Activated naive CD8-positive, alpha-beta T cell treated with anti-CD3 and anti-CD28 coated beads, Interleukin-2, amount 10 ng/mL, durations not matched to agents 7 days and 5 days (primary cell): Measurements from ENCODE around the gene PFKFB3. TPM values are rescaled to one million over a fixed set of nuclear protein-coding genes. Genes with fewer than 3 reads are reported as not detected.
"Not testable (repeated sequence)": the region's sequence is repeated elsewhere in the genome, so short reads cannot be mapped to it uniquely, and the experiment has no call there.

Experiments
- ATAC-seq: fragments of 150-1000 bp; cut with Tn5 transposase; one replicate; pipeline ENCODE4 v1.10.0; 2021; ENCODE audit warnings: low read depth, moderate library complexity
- POLR2A ChIA-PET: fragments of 350-600 bp; sonication (Branson Sonifier 250); formaldehyde crosslinking; loops from one replicate; lab custom pipeline; 2021; ENCODE audit warnings: antibody characterized with exemption; lab: Charles Lee
- DNase-seq: peaks from one replicate; pipeline ENCODE4 v3.0.0; 2021
- H3K27ac Mint-ChIP-seq: one replicate; pipeline ENCODE4 v1.8.0; 2022; ENCODE audit warnings: mild to moderate bottlenecking, mixed read lengths
- H3K27me3 Mint-ChIP-seq: one replicate; pipeline ENCODE4 v1.8.0; 2022; ENCODE audit warnings: mild to moderate bottlenecking, moderate library complexity, mixed read lengths
- H3K36me3 Mint-ChIP-seq: one replicate; pipeline ENCODE4 v1.8.0; 2021; ENCODE audit warnings: mild to moderate bottlenecking, mixed read lengths
- H3K4me1 Mint-ChIP-seq: one replicate; pipeline ENCODE4 v1.8.0; 2021; ENCODE audit warnings: mixed read lengths
- H3K4me3 Mint-ChIP-seq: one replicate; pipeline ENCODE4 v1.8.0; 2022; ENCODE audit warnings: mild to moderate bottlenecking, moderate library complexity, mixed read lengths
- H3K9me3 Mint-ChIP-seq: one replicate; pipeline ENCODE4 v1.8.0; 2021; ENCODE audit warnings: mixed read lengths
- total RNA-seq, 2 experiments: library from RNA; stranded (reverse); gene quantifications; one replicate each; pipeline ENCODE4 v1.2.3, GENCODE V29; 2021

The PFKFB3 gene
- total RNA-seq, 2 experiments from 2014 or later: 75.1 to 77.2 TPM

- peaks cover 32% of the 10 kb centered on the region for H3K4me1 Mint-ChIP-seq
- DNase-seq (no peak), ATAC-seq (no peak)
- H3K27ac Mint-ChIP-seq: peak overlapping the region; percentile 26
- H3K36me3 Mint-ChIP-seq: peaks cover 8% of the 10 kb centered on the region
- H3K27me3 Mint-ChIP-seq: no peaks in the 10 kb centered on the region
- no peaks in the 10 kb centered on the region for H3K9me3 Mint-ChIP-seq
- H3K4me3 Mint-ChIP-seq: no peak overlapping the region
- POLR2A ChIA-PET: interaction anchor here (0.6 to 1.2 kb wide), 3 partner anchors 36 to 309 kb away, joined by 3 to 7 read pairs (median 4); no protein-coding TSS in a partner anchor
Measured at GRCh38 chr10:6199131-6199733, 3.5 kb upstream of the PFKFB3 start.

GRCh38 chr10:6200440-6200733 lies 2.3 kb upstream of the PFKFB3 start:
- POLR2A ChIA-PET: interaction anchor here (2.0 to 3.4 kb wide), 3 partner anchors 28 to 210 kb away, joined by 7 to 32 read pairs (median 16); no protein-coding TSS in a partner anchor
- H3K9me3 Mint-ChIP-seq: no peaks in the 10 kb centered on the region
- peak overlapping the region; percentile 87 for H3K4me3 Mint-ChIP-seq
- H3K4me1 Mint-ChIP-seq: peaks cover 37% of the 10 kb centered on the region
- H3K36me3 Mint-ChIP-seq: peaks cover 17% of the 10 kb centered on the region
- no peak for ATAC-seq
- H3K27me3 Mint-ChIP-seq: no peaks in the 10 kb centered on the region
- DNase-seq: no peak
- peak overlapping the region; percentile 86 for H3K27ac Mint-ChIP-seq

DNA sequence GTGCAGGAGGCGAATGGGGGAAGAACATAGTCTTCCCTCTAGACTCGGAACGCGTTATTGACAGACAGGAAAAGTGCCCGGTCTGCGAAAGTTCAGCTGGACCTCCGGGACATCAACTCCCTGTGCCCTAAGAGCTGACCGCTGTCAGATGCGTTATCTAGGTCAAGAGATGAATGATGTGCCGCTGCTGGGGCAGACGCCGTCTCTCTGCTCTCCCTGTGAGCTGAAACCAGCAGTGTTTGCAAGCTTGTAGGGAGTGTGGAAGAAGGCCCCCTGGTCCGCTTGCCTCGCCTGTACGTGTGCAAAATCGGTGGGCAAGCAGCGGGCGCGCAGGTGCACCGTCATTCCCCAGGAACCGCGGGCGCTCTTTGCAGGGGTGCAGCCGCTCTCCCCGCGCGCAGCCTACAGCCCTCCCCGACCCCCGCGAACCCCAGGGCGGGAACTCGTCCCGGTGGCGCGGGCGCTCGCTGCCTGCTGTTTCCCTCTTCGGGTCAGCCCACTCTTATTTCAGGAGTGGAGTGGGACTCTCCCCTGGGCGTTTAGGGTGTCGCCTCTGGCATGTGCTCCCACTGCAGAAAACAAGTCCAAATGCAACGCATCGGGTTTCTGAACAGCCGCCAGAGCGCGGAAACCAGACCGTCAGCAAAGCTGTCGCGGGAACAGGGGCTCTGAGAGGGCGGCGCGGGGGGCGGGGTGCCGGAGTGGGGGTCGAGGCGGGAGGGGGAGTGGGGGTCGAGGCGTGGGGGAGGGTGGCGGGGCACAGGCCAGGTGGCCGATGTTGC lies 1.8 kb upstream of the PFKFB3 start:
- POLR2A ChIA-PET: interaction anchor here (0.5 to 3.4 kb wide), 10 partner anchors 28 to 380 kb away, joined by 3 to 38 read pairs (median 6); no protein-coding TSS in a partner anchor
- H3K4me3 Mint-ChIP-seq: peak overlapping the region; percentile 87
- ATAC-seq (peak; percentile 1), DNase-seq (peak; percentile 75)
- H3K9me3 Mint-ChIP-seq: no peaks in the 10 kb centered on the region
- H3K4me1 Mint-ChIP-seq: peaks cover 34% of the 10 kb centered on the region
- H3K36me3 Mint-ChIP-seq: peaks cover 17% of the 10 kb centered on the region
- no peaks in the 10 kb centered on the region for H3K27me3 Mint-ChIP-seq
- H3K27ac Mint-ChIP-seq: peak overlapping the region; percentile 86

DNA sequence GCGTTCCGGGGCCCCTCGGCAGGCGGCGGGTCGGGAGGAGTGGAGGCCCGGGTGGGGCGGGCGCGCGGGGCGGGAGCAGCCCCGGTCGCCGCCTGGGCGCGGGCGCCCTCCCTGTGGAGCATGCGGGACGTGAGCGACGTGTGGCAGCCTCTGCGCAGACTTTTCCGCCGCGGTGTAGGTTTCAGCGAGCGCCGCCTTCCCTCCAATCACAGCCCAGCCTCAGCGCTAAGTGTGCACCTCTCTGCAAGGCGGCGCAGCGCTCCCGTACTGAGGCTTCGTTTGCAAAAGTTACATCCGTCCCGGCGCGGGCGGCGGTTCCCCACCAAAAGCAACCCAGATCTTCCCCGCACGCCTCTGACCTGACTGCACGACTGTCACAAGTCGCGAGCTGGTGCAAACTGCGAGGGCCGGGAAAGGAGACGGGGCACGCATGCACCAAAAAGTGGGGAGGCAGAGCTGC lies 1.2 kb upstream of the PFKFB3 start:
- H3K9me3 Mint-ChIP-seq: no peaks in the 10 kb centered on the region
- DNase-seq: peak; percentile 87
- peak overlapping the region; percentile 97 for H3K27ac Mint-ChIP-seq
- peak overlapping the region; percentile 96 for H3K4me3 Mint-ChIP-seq
- no peaks in the 10 kb centered on the region for H3K27me3 Mint-ChIP-seq
- peak; percentile 72 for ATAC-seq
- peaks cover 32% of the 10 kb centered on the region for H3K4me1 Mint-ChIP-seq
- H3K36me3 Mint-ChIP-seq: peaks cover 17% of the 10 kb centered on the region
- POLR2A ChIA-PET: interaction anchor here (0.5 to 3.4 kb wide), 18 partner anchors 29 to 380 kb away, joined by 3 to 38 read pairs (median 6); no protein-coding TSS in a partner anchor

GRCh38 chr10:6202098-6202683 lies 541 bp upstream of the PFKFB3 start:
- peak overlapping the region; percentile 97 for H3K27ac Mint-ChIP-seq
- H3K27me3 Mint-ChIP-seq: no peaks in the 10 kb centered on the region
- H3K9me3 Mint-ChIP-seq: no peaks in the 10 kb centered on the region
- ATAC-seq: no peak
- peaks cover 31% of the 10 kb centered on the region for H3K4me1 Mint-ChIP-seq
- peak overlapping the region; percentile 96 for H3K4me3 Mint-ChIP-seq
- no peak for DNase-seq
- POLR2A ChIA-PET: interaction anchor here (0.6 to 3.4 kb wide), 28 partner anchors 30 to 379 kb away, joined by 3 to 38 read pairs (median 4); partner anchors contain the start of gene IL2RA
- H3K36me3 Mint-ChIP-seq: peaks cover 16% of the 10 kb centered on the region

- Mint-ChIP-seq H3K27ac (peak overlapping the region; percentile 92), H3K9me3 (no peaks in the 10 kb centered on the region), H3K27me3 (no peaks in the 10 kb centered on the region), H3K36me3 (peaks cover 21% of the 10 kb centered on the region), H3K4me3 (peak overlapping the region; percentile 100), H3K4me1 (peaks cover 37% of the 10 kb centered on the region)
- peak; percentile 18 for ATAC-seq
- DNase-seq: peak; percentile 85
- POLR2A ChIA-PET: interaction anchor here (0.8 to 3.4 kb wide), 7 partner anchors 31 to 198 kb away, joined by 3 to 38 read pairs (median 16); no protein-coding TSS in a partner anchor
Measured at GRCh38 chr10:6203331-6204062, 765 bp downstream of the PFKFB3 start.

- DNase-seq (peak; percentile 72), ATAC-seq (peak; percentile 6)
- H3K4me1 Mint-ChIP-seq: peaks cover 36% of the 10 kb centered on the region
- POLR2A ChIA-PET: interaction anchor here (2.5 to 3.4 kb wide), 2 partner anchors 144 to 198 kb away, joined by 19 to 38 read pairs; no protein-coding TSS in a partner anchor
- H3K4me3 Mint-ChIP-seq: peak overlapping the region; percentile 100
- peaks cover 19% of the 10 kb centered on the region for H3K36me3 Mint-ChIP-seq
- no peaks in the 10 kb centered on the region for H3K27me3 Mint-ChIP-seq
- no peak overlapping the region for H3K27ac Mint-ChIP-seq
- H3K9me3 Mint-ChIP-seq: no peaks in the 10 kb centered on the region
Measured at GRCh38 chr10:6204063-6204340, 1.3 kb downstream of the PFKFB3 start.

DNA sequence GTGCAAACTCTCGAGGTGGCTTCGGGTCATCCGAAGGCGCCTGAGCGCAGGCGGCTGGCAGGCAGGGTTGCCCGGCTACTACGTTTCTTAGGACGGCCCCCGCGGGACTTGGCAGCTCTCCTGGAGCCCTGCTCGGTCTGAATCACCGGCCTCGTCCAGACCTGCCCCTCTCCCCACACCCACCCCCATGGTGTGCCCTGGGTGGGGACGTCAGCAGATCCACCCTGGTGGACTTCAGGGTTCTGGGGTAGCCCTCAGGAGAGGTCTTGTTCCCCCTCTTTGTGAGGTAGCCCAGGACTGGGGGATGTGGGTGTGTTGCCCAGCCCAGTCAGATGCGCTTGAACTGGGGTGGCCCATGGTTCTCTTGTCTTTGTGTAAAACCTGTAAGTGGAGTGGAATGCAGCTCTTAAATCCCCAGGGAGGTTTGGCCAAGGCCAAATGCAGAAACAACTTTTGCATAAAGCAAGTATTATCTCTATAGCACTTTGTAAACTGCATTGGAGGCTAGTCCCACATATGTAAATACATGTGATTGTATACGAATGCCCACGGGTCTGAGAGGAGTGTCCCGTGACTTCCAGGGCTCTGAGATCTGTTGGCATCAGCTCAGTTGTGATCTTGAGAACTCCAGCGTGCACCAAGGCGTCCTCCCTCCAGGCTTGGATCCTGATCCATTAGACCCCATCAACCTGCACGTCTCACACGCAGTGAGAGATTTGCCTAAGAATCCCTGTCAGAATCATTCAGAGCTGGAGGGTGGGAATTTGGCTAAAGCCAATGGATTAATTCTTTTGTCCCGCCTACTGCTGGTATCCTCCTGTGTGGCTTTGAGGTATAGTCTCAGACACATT lies 1.8 kb downstream of the PFKFB3 start:
- peaks cover 36% of the 10 kb centered on the region for H3K4me1 Mint-ChIP-seq
- H3K27ac Mint-ChIP-seq: peak overlapping the region; percentile 69
- DNase-seq (no peak), ATAC-seq (no peak)
- POLR2A ChIA-PET: interaction anchor here (2.5 kb wide), 1 partner anchor 143 kb away, joined by 19 read pairs; no protein-coding TSS in a partner anchor
- H3K36me3 Mint-ChIP-seq: peaks cover 17% of the 10 kb centered on the region
- H3K9me3 Mint-ChIP-seq: no peaks in the 10 kb centered on the region
- no peaks in the 10 kb centered on the region for H3K27me3 Mint-ChIP-seq
- peak overlapping the region; percentile 100 for H3K4me3 Mint-ChIP-seq

GRCh38 chr10:6206486-6206885 lies 3.8 kb downstream of the PFKFB3 start:
- POLR2A ChIA-PET, H3K27ac Mint-ChIP-seq, H3K9me3 Mint-ChIP-seq, H3K4me3 Mint-ChIP-seq, DNase-seq, H3K27me3 Mint-ChIP-seq, ATAC-seq: not testable (repeated sequence)
- peaks cover 20% of the 10 kb centered on the region for H3K36me3 Mint-ChIP-seq
- peaks cover 36% of the 10 kb centered on the region for H3K4me1 Mint-ChIP-seq

DNA sequence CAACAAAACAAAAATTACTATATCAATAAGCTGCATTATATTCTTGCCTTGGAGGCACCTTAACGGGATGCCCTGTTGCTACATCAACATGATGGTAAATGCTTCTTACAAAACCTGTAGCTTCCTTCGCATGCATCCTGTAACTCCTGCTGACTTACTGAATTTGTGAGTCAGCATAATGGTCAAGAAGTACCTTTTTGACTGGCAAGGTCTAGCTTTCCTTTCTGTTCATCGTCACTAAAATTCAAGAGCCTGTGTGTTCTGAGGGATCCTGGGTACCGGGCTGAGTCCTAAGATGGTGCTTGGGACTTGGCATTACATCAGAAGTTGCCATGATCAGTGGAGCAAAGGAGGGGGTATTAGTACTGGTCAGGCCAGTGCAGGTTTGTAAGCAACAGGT lies 4.9 kb downstream of the PFKFB3 start:
- Mint-ChIP-seq H3K4me3 (peak overlapping the region; percentile 12), H3K9me3 (no peaks in the 10 kb centered on the region), H3K27me3 (no peaks in the 10 kb centered on the region), H3K36me3 (peaks cover 20% of the 10 kb centered on the region), H3K4me1 (peaks cover 33% of the 10 kb centered on the region), H3K27ac (no peak overlapping the region)
- no peak for DNase-seq
- POLR2A ChIA-PET: interaction anchor here (1.4 kb wide), 1 partner anchor 194 kb away, joined by 3 read pairs; no protein-coding TSS in a partner anchor
- no peak for ATAC-seq

GRCh38 chr10:6208799-6209235 lies 6.1 kb downstream of the PFKFB3 start:
- no peak overlapping the region for H3K27ac Mint-ChIP-seq
- POLR2A ChIA-PET: no interaction called here
- H3K27me3 Mint-ChIP-seq: no peaks in the 10 kb centered on the region
- ATAC-seq (no peak), DNase-seq (no peak)
- H3K4me3 Mint-ChIP-seq: peak overlapping the region; percentile 8
- H3K4me1 Mint-ChIP-seq: peaks cover 35% of the 10 kb centered on the region
- H3K9me3 Mint-ChIP-seq: no peaks in the 10 kb centered on the region
- H3K36me3 Mint-ChIP-seq: peaks cover 24% of the 10 kb centered on the region

GRCh38 chr10:6211341-6211670 lies 8.6 kb downstream of the PFKFB3 start:
- Mint-ChIP-seq H3K27ac (no peak overlapping the region), H3K27me3 (no peaks in the 10 kb centered on the region), H3K4me1 (peaks cover 26% of the 10 kb centered on the region), H3K4me3 (no peak overlapping the region), H3K36me3 (peaks cover 18% of the 10 kb centered on the region), H3K9me3 (no peaks in the 10 kb centered on the region)
- POLR2A ChIA-PET: no interaction called here
- no peak for ATAC-seq
- no peak for DNase-seq
